HEK293 (cell line): ENCODE results near the gene RALA.

Experiments used
- CTCF ChIA-PET: fragments of 350-600 bp; formaldehyde crosslinking; extraction: SDS; loops from one replicate; lab custom pipeline; 2021; ENCODE audit warnings: antibody characterized with exemption; lab: Yijun Ruan, JAX
- POLR2A ChIA-PET: fragments of 300-600 bp; formaldehyde crosslinking; extraction: SDS; loops from one replicate; lab custom pipeline; 2020; ENCODE audit warnings: antibody characterized with exemption, inconsistent platforms; lab: Yijun Ruan, JAX
- H3K27ac ChIP-seq: fragments of 200-500 bp; sonication (Bioruptor generic); 2 replicates; pipeline ENCODE4 v1.5.1; 2014; ENCODE audit warnings: low read depth, low read length, control low read depth, inconsistent platforms; ENCODE audit errors: extremely low read depth
- H3K36me3 ChIP-seq, 2 experiments: fragments of 200-500 bp in 1 of 2; sonication (Bioruptor generic) in 1 of 2; 1 replicate in 1 of 2; 2 replicates in 1 of 2; pipeline ENCODE4 v1.5.1; 2014 to 2017; ENCODE audit warnings: inconsistent platforms in 2 of 2, low read length in 2 of 2; ENCODE audit not compliant: control insufficient read depth in 2 of 2, insufficient read depth in 1 of 2
- H3K4me1 ChIP-seq: fragments of 200-500 bp; sonication (Bioruptor generic); 2 replicates; pipeline ENCODE4 v1.5.1; 2014; ENCODE audit warnings: mild to moderate bottlenecking, low read length, inconsistent platforms; ENCODE audit not compliant: control insufficient read depth, insufficient read depth
- H3K4me3 ChIP-seq: 2 replicates; pipeline ENCODE4 v1.5.1; 2011; ENCODE audit warnings: low read depth, mild to moderate bottlenecking, control low read depth, low read length, moderate library complexity
- H3K9me3 ChIP-seq: fragments of 200-500 bp; sonication (Bioruptor generic); 2 replicates; pipeline ENCODE4 v1.5.1; 2014; ENCODE audit warnings: low read depth, low read length, inconsistent platforms; ENCODE audit not compliant: control insufficient read depth, insufficient read depth
- BCL11A ChIP-seq: fragments of 450-650 bp; formaldehyde crosslinking; IDR thresholded peaks from 2 replicates; pipeline ENCODE4 v1.5.1; 2016; ENCODE audit warnings: low read depth, missing biosample characterization, missing genetic modification characterization
- KLF17 ChIP-seq: fragments of 450-650 bp; formaldehyde crosslinking; IDR thresholded peaks from 2 replicates; pipeline ENCODE4 v1.5.1; 2016; ENCODE audit warnings: missing biosample characterization, missing genetic modification characterization
- OSR2 ChIP-seq: fragments of 450-650 bp; formaldehyde crosslinking; IDR thresholded peaks from 2 replicates; pipeline ENCODE4 v1.5.1; 2016; ENCODE audit warnings: missing biosample characterization, missing genetic modification characterization
- PRDM2 ChIP-seq: fragments of 450-650 bp; formaldehyde crosslinking; IDR thresholded peaks from 2 replicates; pipeline ENCODE4 v1.5.1; 2016; ENCODE audit warnings: missing biosample characterization, missing genetic modification characterization, borderline replicate concordance
- ZEB2 ChIP-seq: fragments of 450-650 bp; formaldehyde crosslinking; IDR thresholded peaks from 2 replicates; pipeline ENCODE4 v1.5.1; 2016; ENCODE audit warnings: missing biosample characterization, missing genetic modification characterization
- ZFP41 ChIP-seq: fragments of 450-650 bp; formaldehyde crosslinking; IDR thresholded peaks from 2 replicates; pipeline ENCODE4 v1.5.1; 2016; ENCODE audit warnings: missing biosample characterization, missing genetic modification characterization, borderline replicate concordance
- ZNF121 ChIP-seq: fragments of 450-650 bp; formaldehyde crosslinking; IDR thresholded peaks from 2 replicates; pipeline ENCODE4 v1.5.1; 2016; ENCODE audit warnings: missing biosample characterization, missing genetic modification characterization
- ZNF138 ChIP-seq: fragments of 450-650 bp; formaldehyde crosslinking; IDR thresholded peaks from 2 replicates; pipeline ENCODE4 v1.5.1; 2016; ENCODE audit warnings: missing biosample characterization, missing genetic modification characterization, borderline replicate concordance
- ZNF169 ChIP-seq: fragments of 450-650 bp; formaldehyde crosslinking; IDR thresholded peaks from 2 replicates; pipeline ENCODE4 v1.5.1; 2016; ENCODE audit warnings: missing biosample characterization, missing genetic modification characterization
- ZNF18 ChIP-seq: fragments of 450-650 bp; formaldehyde crosslinking; IDR thresholded peaks from 2 replicates; pipeline ENCODE4 v1.5.1; 2016; ENCODE audit warnings: missing biosample characterization, missing genetic modification characterization
- ZNF362 ChIP-seq: fragments of 450-650 bp; formaldehyde crosslinking; IDR thresholded peaks from 2 replicates; pipeline ENCODE4 v1.5.1; 2016; ENCODE audit warnings: missing biosample characterization, missing genetic modification characterization
- ZNF398 ChIP-seq: fragments of 450-650 bp; formaldehyde crosslinking; IDR thresholded peaks from 2 replicates; pipeline ENCODE4 v1.5.1; 2017; ENCODE audit warnings: missing biosample characterization, missing genetic modification characterization
- ZNF433 ChIP-seq: fragments of 450-650 bp; formaldehyde crosslinking; IDR thresholded peaks from 2 replicates; pipeline ENCODE4 v1.5.1; 2016; ENCODE audit warnings: missing biosample characterization, missing genetic modification characterization, low read depth
- ZNF571 ChIP-seq: fragments of 450-650 bp; formaldehyde crosslinking; IDR thresholded peaks from 2 replicates; pipeline ENCODE4 v1.5.0; 2017; ENCODE audit warnings: missing biosample characterization, missing genetic modification characterization
- ZNF639 ChIP-seq: fragments of 450-650 bp; formaldehyde crosslinking; IDR thresholded peaks from 2 replicates; pipeline ENCODE4 v1.5.1; 2016; ENCODE audit warnings: missing biosample characterization, missing genetic modification characterization
- ZNF664 ChIP-seq: fragments of 450-650 bp; formaldehyde crosslinking; IDR thresholded peaks from 2 replicates; pipeline ENCODE4 v1.5.1; 2016; ENCODE audit warnings: missing biosample characterization, missing genetic modification characterization
- ZNF792 ChIP-seq: fragments of 450-650 bp; formaldehyde crosslinking; IDR thresholded peaks from 2 replicates; pipeline ENCODE4 v1.5.1; 2016; ENCODE audit warnings: missing biosample characterization, missing genetic modification characterization

Gene RALA

GRCh38 chr7:39703144-39703543, 79.8 kb downstream of the RALA start:
- TF ChIP-seq PRDM2 (tag by site-specific recombination): no peak
- no peak for TF ChIP-seq ZNF792 (tag by site-specific recombination)
- TF ChIP-seq ZNF18 (tag by site-specific recombination): no peak
- TF ChIP-seq BCL11A (tag by site-specific recombination): no peak
- TF ChIP-seq ZNF664 (tag by site-specific recombination): no peak
- no peak for TF ChIP-seq ZNF138
- no peak for TF ChIP-seq ZNF433 (tag by site-specific recombination)
- TF ChIP-seq ZNF571 (tag by site-specific recombination): no peak
- TF ChIP-seq ZNF121 (tag by site-specific recombination): no peak
- no peak for TF ChIP-seq ZEB2 (tag by site-specific recombination)
- no peak for TF ChIP-seq ZNF398 (tag by site-specific recombination)
- Histone ChIP-seq H3K27ac (no peak overlapping the region), H3K4me3 (no peak overlapping the region), H3K36me3 (peaks cover 10 to 11% of the 10 kb centered on the region in 2 experiments), H3K4me1 (no peaks in the 10 kb centered on the region), H3K9me3 (no peaks in the 10 kb centered on the region)
- ChIA-PET POLR2A (no interaction called here), CTCF (interaction anchor here (0.6 to 1.9 kb wide), 2 partner anchors 18 to 122 kb away, joined by 3 to 7 read pairs; no protein-coding TSS in a partner anchor)

- no peak overlapping the region for H3K27ac ChIP-seq
- TF ChIP-seq ZNF169 (tag by site-specific recombination) (no peak), ZNF639 (tag by site-specific recombination) (no peak), ZFP41 (no peak), KLF17 (tag by site-specific recombination) (no peak), OSR2 (tag by site-specific recombination) (no peak), ZNF362 (tag by site-specific recombination) (no peak)
- TF ChIP-seq, all 188 proteins: peak for 0
- no peaks in the 10 kb centered on the region for H3K4me1 ChIP-seq
- H3K9me3 ChIP-seq: no peaks in the 10 kb centered on the region
- H3K4me3 ChIP-seq: no peak overlapping the region
- ChIA-PET CTCF (interaction anchor here (0.7 to 1.3 kb wide), 2 partner anchors 17 to 187 kb away, joined by 4 to 5 read pairs; no protein-coding TSS in a partner anchor), POLR2A (no interaction called here)
- peaks cover 0 to 3% of the 10 kb centered on the region in 2 experiments; a peak in 2 of 3 replicates for H3K36me3 ChIP-seq
These were observed 85.7 kb downstream of the RALA start for GRCh38 chr7:39709029-39709428.
